ENCODE data around the gene GLI2. TPM values are rescaled to one million over a fixed set of nuclear protein-coding genes. Genes with fewer than 3 reads are reported as not detected.

GLI2 gene
- total and polyA plus RNA-seq, 2 donors (not counting 1 experiment from before 2014, with no cell fraction given) = not detected

DNA sequence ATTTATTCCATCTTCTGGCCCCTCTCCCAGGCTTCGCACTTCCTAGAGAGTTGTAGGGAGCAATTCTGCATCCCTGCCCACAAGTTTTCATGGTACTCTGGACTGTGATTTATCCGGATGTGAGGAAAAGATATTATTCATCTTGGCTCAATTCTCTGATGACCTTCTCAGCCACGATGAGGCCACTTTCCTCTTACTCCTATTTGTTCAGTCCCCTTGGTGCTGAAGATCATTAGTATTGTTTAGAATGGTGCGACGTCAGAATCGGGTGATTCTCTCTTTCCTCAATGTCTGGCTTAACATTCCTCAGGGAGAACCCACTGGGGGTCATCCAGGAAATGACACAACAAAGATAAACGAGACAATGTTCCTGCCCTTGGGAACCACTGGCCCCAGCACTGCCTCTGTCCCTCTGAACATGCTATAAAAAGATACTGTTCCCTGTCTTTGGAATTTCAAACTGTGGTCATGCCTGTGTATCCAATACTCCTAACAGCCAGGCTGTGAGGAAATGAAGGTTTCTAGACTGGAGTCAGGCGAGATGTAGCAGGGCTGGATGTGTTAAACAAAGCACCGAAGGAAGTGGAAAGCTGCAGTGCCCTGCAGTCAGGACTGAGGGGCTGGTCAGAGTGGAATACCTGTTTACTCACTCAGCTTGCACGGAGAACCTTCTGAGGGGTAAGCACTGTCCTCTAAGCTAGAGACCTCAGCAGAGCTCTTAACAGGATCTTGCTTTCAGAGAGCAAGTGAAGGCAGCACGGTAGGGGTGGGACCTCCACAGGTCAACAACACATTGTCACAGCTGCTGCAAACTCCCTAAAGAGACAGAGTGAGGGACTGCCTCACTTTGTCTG lies 12.9 kb upstream of the GLI2 start:
- Mint-ChIP-seq H3K27me3 (no peaks in the 10 kb centered on the region), H3K4me3 (no peak overlapping the region), H3K9me3 (ENCODE audit: insufficient read depth) (peaks cover 2% of the 10 kb centered on the region), H3K27ac (no peak overlapping the region), H3K4me1 (no peaks in the 10 kb centered on the region)
- ATAC-seq (ENCODE audit: low read depth) (no peak), DNase-seq (no peak)
- Histone ChIP-seq H3K9me3 (ENCODE audit: control extremely low read depth in 1 of 3, control insufficient read depth in 2 of 3, insufficient read depth in 1 of 3, low read length in 2 of 3) (peaks cover 0 to 3% (median 0%) of the 10 kb centered on the region in 3 donors), H3K9ac (ENCODE audit: low read length) (no peak overlapping the region), H3K27me3 (replicated peaks in 1 of 4; ENCODE audit: control extremely low read depth in 1 of 4, control insufficient read depth in 3 of 4, insufficient read depth in 4 of 4, low read length in 3 of 4) (no peaks in the 10 kb centered on the region), H2AFZ (ENCODE audit: insufficient read depth, low read depth, low read length, poor library complexity, severe bottlenecking) (no peak overlapping the region), H3K4me2 (replicated peaks; ENCODE audit: low read depth, low read length, poor library complexity, severe bottlenecking) (no peak overlapping the region), H3K4me3 (ENCODE audit: control extremely low read depth in 1 of 5, extremely low read depth in 1 of 5, insufficient read depth in 1 of 5, low read depth in 2 of 5, low read length in 4 of 5) (no peak overlapping the region), H3K27ac (ENCODE audit: low read length in 2 of 2) (no peak overlapping the region), H3K36me3 (replicated peaks in 1 of 2; ENCODE audit: control extremely low read depth in 1 of 2, control insufficient read depth in 1 of 2, extremely low read depth in 1 of 2, insufficient read depth in 2 of 2, low read length in 1 of 2) (no peaks in the 10 kb centered on the region), H3K79me2 (ENCODE audit: control insufficient read depth, insufficient read depth, low read length) (no peaks in the 10 kb centered on the region), H3K4me1 (ENCODE audit: control insufficient read depth in 2 of 2, insufficient read depth in 2 of 2, low read length in 2 of 2) (no peaks in the 10 kb centered on the region), H4K20me1 (ENCODE audit: control insufficient read depth, insufficient read depth, low read length, poor library complexity, severe bottlenecking) (no peaks in the 10 kb centered on the region)
- POLR2A ChIA-PET = no interaction called here
- TF ChIP-seq, protein P1, sequence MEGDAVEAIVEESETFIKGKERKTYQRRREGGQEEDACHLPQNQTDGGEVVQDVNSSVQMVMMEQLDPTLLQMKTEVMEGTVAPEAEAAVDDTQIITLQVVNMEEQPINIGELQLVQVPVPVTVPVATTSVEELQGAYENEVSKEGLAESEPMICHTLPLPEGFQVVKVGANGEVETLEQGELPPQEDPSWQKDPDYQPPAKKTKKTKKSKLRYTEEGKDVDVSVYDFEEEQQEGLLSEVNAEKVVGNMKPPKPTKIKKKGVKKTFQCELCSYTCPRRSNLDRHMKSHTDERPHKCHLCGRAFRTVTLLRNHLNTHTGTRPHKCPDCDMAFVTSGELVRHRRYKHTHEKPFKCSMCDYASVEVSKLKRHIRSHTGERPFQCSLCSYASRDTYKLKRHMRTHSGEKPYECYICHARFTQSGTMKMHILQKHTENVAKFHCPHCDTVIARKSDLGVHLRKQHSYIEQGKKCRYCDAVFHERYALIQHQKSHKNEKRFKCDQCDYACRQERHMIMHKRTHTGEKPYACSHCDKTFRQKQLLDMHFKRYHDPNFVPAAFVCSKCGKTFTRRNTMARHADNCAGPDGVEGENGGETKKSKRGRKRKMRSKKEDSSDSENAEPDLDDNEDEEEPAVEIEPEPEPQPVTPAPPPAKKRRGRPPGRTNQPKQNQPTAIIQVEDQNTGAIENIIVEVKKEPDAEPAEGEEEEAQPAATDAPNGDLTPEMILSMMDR (IDR thresholded peaks at IDR 0.05) = no peak
- CTCF ChIA-PET = no interaction called here
- 75% methylated on average over 5 of the region's 11 CpGs for WGBS (ENCODE audit: insufficient coverage)
- intact Hi-C loops (cut with micrococcal nuclease) = no loop called here

DNA sequence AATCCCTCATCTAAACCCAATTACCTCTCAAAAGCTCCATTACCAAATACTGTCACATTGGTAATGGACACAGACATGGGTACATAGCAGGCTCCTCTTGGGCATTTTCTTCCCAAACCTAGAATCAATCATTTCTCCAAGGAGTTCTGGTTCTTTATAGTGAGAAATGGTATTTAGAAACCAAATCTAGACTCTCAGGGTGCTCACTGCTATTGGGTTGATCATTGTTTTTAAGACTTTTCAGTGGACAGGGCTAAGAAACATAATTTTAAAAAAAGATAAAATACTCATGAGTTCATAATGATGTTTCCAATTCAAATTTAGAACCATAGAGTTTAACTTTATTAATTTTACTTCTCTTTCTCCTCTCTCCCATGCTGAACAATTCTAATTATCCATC lies 9.4 kb upstream of the GLI2 start:
- no peaks in the 10 kb centered on the region for H3K36me3 ChIP-seq (replicated peaks in 1 of 2; ENCODE audit: control extremely low read depth in 1 of 2, control insufficient read depth in 1 of 2, extremely low read depth in 1 of 2, insufficient read depth in 2 of 2, low read length in 1 of 2)
- H3K9me3 ChIP-seq (ENCODE audit: control extremely low read depth in 1 of 3, control insufficient read depth in 2 of 3, insufficient read depth in 1 of 3, low read length in 2 of 3) = peaks cover 0 to 3% (median 0%) of the 10 kb centered on the region in 3 donors
- TF ChIP-seq, protein P1 (IDR thresholded peaks at IDR 0.05) = no peak
- no peak for TF ChIP-seq EZH2 (IDR thresholded peaks at IDR 0.05; ENCODE audit: borderline replicate concordance, insufficient read depth, low read depth, low read length, poor library complexity, severe bottlenecking)
- no peak overlapping the region for H3K4me2 ChIP-seq (replicated peaks; ENCODE audit: low read depth, low read length, poor library complexity, severe bottlenecking)
- H3K27me3 Mint-ChIP-seq = peaks cover 5% of the 10 kb centered on the region
- H3K79me2 ChIP-seq (ENCODE audit: control insufficient read depth, insufficient read depth, low read length) = no peaks in the 10 kb centered on the region
- intact Hi-C loops (cut with micrococcal nuclease) = no loop called here
- H3K9me3 Mint-ChIP-seq (ENCODE audit: insufficient read depth) = peaks cover 2% of the 10 kb centered on the region
- ChIA-PET CTCF (no interaction called here), POLR2A (no interaction called here)
- H3K4me3 Mint-ChIP-seq = no peak overlapping the region
- H3K9ac ChIP-seq (ENCODE audit: low read length) = no peak overlapping the region
- no peak overlapping the region for H2AFZ ChIP-seq (ENCODE audit: insufficient read depth, low read depth, low read length, poor library complexity, severe bottlenecking)
- no peak for ATAC-seq (ENCODE audit: low read depth)
- no peaks in the 10 kb centered on the region for H3K4me1 Mint-ChIP-seq
- no peaks in the 10 kb centered on the region for H3K4me1 ChIP-seq (ENCODE audit: control insufficient read depth in 2 of 2, insufficient read depth in 2 of 2, low read length in 2 of 2)
- H3K27ac ChIP-seq (ENCODE audit: low read length in 2 of 2) = no peak overlapping the region
- DNase-seq = no peak
- H3K4me3 ChIP-seq (ENCODE audit: control extremely low read depth in 1 of 5, extremely low read depth in 1 of 5, insufficient read depth in 1 of 5, low read depth in 2 of 5, low read length in 4 of 5) = no peak overlapping the region
- no peaks in the 10 kb centered on the region for H4K20me1 ChIP-seq (ENCODE audit: control insufficient read depth, insufficient read depth, low read length, poor library complexity, severe bottlenecking)
- no peaks in the 10 kb centered on the region for H3K27me3 ChIP-seq (replicated peaks in 1 of 4; ENCODE audit: control extremely low read depth in 1 of 4, control insufficient read depth in 3 of 4, insufficient read depth in 4 of 4, low read length in 3 of 4)
- no peak overlapping the region for H3K27ac Mint-ChIP-seq

All from B cell (primary cell).